Stomach (tissue), 4 donors: Measurements from ENCODE around the gene PDIA6.

Experiments used
- CTCF ChIP-seq, 7 experiments: fragments of 450-650 bp in 4 of 7; fragments of 200-600 bp in 3 of 7; sonication (generic) in 3 of 7; IDR thresholded peaks; one replicate each; pipeline ENCODE4 v1.5.1; 2016 to 2019; ENCODE audit warnings: antibody characterized with exemption in 7 of 7, control low read depth in 2 of 7, mild to moderate bottlenecking in 1 of 7
- EP300 ChIP-seq: sonication (generic); formaldehyde crosslinking; IDR thresholded peaks from one replicate; pipeline ENCODE4 v1.6.1; 2017; ENCODE audit warnings: antibody characterized with exemption
- POLR2A ChIP-seq, 4 donors: fragments of 450-650 bp; IDR thresholded peaks; one replicate each; pipeline ENCODE4 v1.6.1; 2016; ENCODE audit warnings: antibody characterized with exemption in 4 of 4, control low read depth in 2 of 4, mild to moderate bottlenecking in 1 of 4, moderate library complexity in 1 of 4
- POLR2AphosphoS5 ChIP-seq, 3 donors: sonication (generic); formaldehyde crosslinking; IDR thresholded peaks; one replicate each; pipeline ENCODE4 v1.6.1; 2016; ENCODE audit warnings: antibody characterized with exemption in 3 of 3

- TF ChIP-seq EP300 (no peak), POLR2A (IDR thresholded peaks at IDR 0.05) (no peak), CTCF (IDR thresholded peaks at IDR 0.05) (no peak), POLR2AphosphoS5 (IDR thresholded peaks at IDR 0.05) (no peak)
These were observed 2.2 kb upstream of the PDIA6 start for GRCh38 chr2:10814571-10815331.
